OCI-LY1 (cell line): Measurements from ENCODE around the gene CDC14B.

Experiments
- H2AFZ ChIP-seq: fragments of 200-600 bp; sonication (generic), shearing (Covaris generic); 2 replicates; pipeline ENCODE4 v1.6.0; 2014; ENCODE audit warnings: antibody characterized with exemption, mild to moderate bottlenecking, low read length
- H3F3A ChIP-seq: fragments of 200-600 bp; sonication (generic), shearing (Covaris generic); 2 replicates; pipeline ENCODE4 v1.6.0; 2014; ENCODE audit warnings: mild to moderate bottlenecking, antibody characterized with exemption, low read length, moderate library complexity; ENCODE audit not compliant: insufficient read depth
- H3K27ac ChIP-seq: fragments of 200-600 bp; sonication (generic); 2 replicates; pipeline ENCODE4 v1.5.1; 2014; ENCODE audit warnings: low read length, mixed run types, mild to moderate bottlenecking, low read depth; ENCODE audit not compliant: poor library complexity, severe bottlenecking
- H3K27me3 ChIP-seq: fragments of 200-600 bp; sonication (generic); 2 replicates; pipeline ENCODE4 v1.6.0; 2014; ENCODE audit warnings: antibody characterized with exemption, mild to moderate bottlenecking, low read length, moderate library complexity; ENCODE audit not compliant: insufficient read depth
- H3K36me3 ChIP-seq: fragments of 200-600 bp; sonication (generic); 2 replicates; pipeline ENCODE4 v1.6.1; 2014; ENCODE audit warnings: mild to moderate bottlenecking, antibody characterized with exemption, low read length, moderate library complexity, mixed read lengths; ENCODE audit not compliant: insufficient read depth
- H3K4me1 ChIP-seq: fragments of 200-600 bp; sonication (generic); 2 replicates; pipeline ENCODE4 v1.5.1; 2014; ENCODE audit warnings: mild to moderate bottlenecking, low read length, moderate library complexity; ENCODE audit not compliant: insufficient read depth, severe bottlenecking
- H3K4me2 ChIP-seq: fragments of 200-600 bp; sonication (generic), shearing (Covaris generic); 2 replicates; pipeline ENCODE4 v1.6.1; 2014; ENCODE audit warnings: low read length
- H3K4me3 ChIP-seq: fragments of 200-600 bp; sonication (generic); 2 replicates; pipeline ENCODE4 v1.5.1; 2014; ENCODE audit warnings: low read length, low read depth, mild to moderate bottlenecking, mixed read lengths; ENCODE audit not compliant: poor library complexity, severe bottlenecking
- H3K79me2 ChIP-seq: fragments of 200-600 bp; shearing (Covaris generic); 2 replicates; pipeline ENCODE4 v1.6.1; 2016; ENCODE audit warnings: mixed run types, low read length, mixed read lengths; ENCODE audit not compliant: insufficient read depth
- H3K9ac ChIP-seq: fragments of 200-600 bp; sonication (generic), shearing (Covaris generic); 2 replicates; pipeline ENCODE4 v1.6.1; 2014; ENCODE audit warnings: mild to moderate bottlenecking, low read length, mixed read lengths
- H3K9me2 ChIP-seq: fragments of 200-600 bp; sonication (generic), shearing (Covaris generic); 2 replicates; pipeline ENCODE4 v1.6.1; 2014; ENCODE audit warnings: low read depth, mild to moderate bottlenecking, low read length, mixed read lengths
- H3K9me3 ChIP-seq: fragments of 200-600 bp; shearing (Covaris generic); 2 replicates; pipeline ENCODE4 v1.6.1; 2014; ENCODE audit warnings: low read length, mixed read lengths
- H4K20me1 ChIP-seq: fragments of 200-600 bp; sonication (generic), shearing (Covaris generic); 2 replicates; pipeline ENCODE4 v1.6.0; 2016; ENCODE audit warnings: mild to moderate bottlenecking, low read length; ENCODE audit not compliant: insufficient read depth
- EZH2 ChIP-seq: fragments of 200-600 bp; sonication (generic), shearing (Covaris generic); IDR thresholded peaks from 2 replicates; pipeline ENCODE4 v1.8.0; 2017; ENCODE audit warnings: borderline replicate concordance, mixed run types, mild to moderate bottlenecking, antibody characterized with exemption, low read length, moderate library complexity, mixed read lengths
- TF ChIP-seq, protein P1 (sequence below): fragments of 200-600 bp; sonication (generic), shearing (Covaris generic); IDR thresholded peaks from 2 replicates; pipeline ENCODE4 v1.5.1; 2017; ENCODE audit warnings: mild to moderate bottlenecking, antibody characterized with exemption, low read length, moderate library complexity, mixed read lengths

Gene CDC14B

GRCh38 chr9:96513622-96514021 lies 106.0 kb downstream of the CDC14B start:
- no peak overlapping the region for H2AFZ ChIP-seq

GRCh38 chr9:96512240-96512639 lies 107.4 kb downstream of the CDC14B start:
- H3K4me2 ChIP-seq, result no peak overlapping the region
- H3K4me1 ChIP-seq, result no peaks in the 10 kb centered on the region
- H3K27ac ChIP-seq, result no peak overlapping the region
- H3F3A ChIP-seq, result no peaks in the 10 kb centered on the region
- no peaks in the 10 kb centered on the region for H3K9me3 ChIP-seq
- H2AFZ ChIP-seq, result no peak overlapping the region
- 0 out of 2 replicates have a peak, but pooled peaks cover 8% of the 10 kb centered on the region for H3K27me3 ChIP-seq
- no peaks in the 10 kb centered on the region for H3K79me2 ChIP-seq
- no peak overlapping the region for H3K9ac ChIP-seq
- TF ChIP-seq, protein P1, sequence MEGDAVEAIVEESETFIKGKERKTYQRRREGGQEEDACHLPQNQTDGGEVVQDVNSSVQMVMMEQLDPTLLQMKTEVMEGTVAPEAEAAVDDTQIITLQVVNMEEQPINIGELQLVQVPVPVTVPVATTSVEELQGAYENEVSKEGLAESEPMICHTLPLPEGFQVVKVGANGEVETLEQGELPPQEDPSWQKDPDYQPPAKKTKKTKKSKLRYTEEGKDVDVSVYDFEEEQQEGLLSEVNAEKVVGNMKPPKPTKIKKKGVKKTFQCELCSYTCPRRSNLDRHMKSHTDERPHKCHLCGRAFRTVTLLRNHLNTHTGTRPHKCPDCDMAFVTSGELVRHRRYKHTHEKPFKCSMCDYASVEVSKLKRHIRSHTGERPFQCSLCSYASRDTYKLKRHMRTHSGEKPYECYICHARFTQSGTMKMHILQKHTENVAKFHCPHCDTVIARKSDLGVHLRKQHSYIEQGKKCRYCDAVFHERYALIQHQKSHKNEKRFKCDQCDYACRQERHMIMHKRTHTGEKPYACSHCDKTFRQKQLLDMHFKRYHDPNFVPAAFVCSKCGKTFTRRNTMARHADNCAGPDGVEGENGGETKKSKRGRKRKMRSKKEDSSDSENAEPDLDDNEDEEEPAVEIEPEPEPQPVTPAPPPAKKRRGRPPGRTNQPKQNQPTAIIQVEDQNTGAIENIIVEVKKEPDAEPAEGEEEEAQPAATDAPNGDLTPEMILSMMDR, result no peak
- TF ChIP-seq EZH2, result no peak
- H3K4me3 ChIP-seq, result no peak overlapping the region
- H4K20me1 ChIP-seq, result no peaks in the 10 kb centered on the region
- H3K36me3 ChIP-seq, result no peaks in the 10 kb centered on the region
- no peaks in the 10 kb centered on the region for H3K9me2 ChIP-seq

More at GRCh38 chr9:96513622-96514021, 106.0 kb downstream of the CDC14B start:
- H3F3A ChIP-seq, result no peaks in the 10 kb centered on the region
- H3K4me1 ChIP-seq, result no peaks in the 10 kb centered on the region
- no peak overlapping the region for H3K9ac ChIP-seq
- H3K9me3 ChIP-seq, result no peaks in the 10 kb centered on the region
- TF ChIP-seq, protein P1, result no peak
- TF ChIP-seq EZH2, result no peak
- H3K4me3 ChIP-seq, result no peak overlapping the region
- H3K27ac ChIP-seq, result no peak overlapping the region
- H3K36me3 ChIP-seq, result no peaks in the 10 kb centered on the region
- no peaks in the 10 kb centered on the region for H3K79me2 ChIP-seq
- H3K27me3 ChIP-seq, result 0 out of 2 replicates have a peak, but pooled peaks cover 4% of the 10 kb centered on the region
- H4K20me1 ChIP-seq, result no peaks in the 10 kb centered on the region
- H3K9me2 ChIP-seq, result no peaks in the 10 kb centered on the region
- H3K4me2 ChIP-seq, result no peak overlapping the region

DNA sequence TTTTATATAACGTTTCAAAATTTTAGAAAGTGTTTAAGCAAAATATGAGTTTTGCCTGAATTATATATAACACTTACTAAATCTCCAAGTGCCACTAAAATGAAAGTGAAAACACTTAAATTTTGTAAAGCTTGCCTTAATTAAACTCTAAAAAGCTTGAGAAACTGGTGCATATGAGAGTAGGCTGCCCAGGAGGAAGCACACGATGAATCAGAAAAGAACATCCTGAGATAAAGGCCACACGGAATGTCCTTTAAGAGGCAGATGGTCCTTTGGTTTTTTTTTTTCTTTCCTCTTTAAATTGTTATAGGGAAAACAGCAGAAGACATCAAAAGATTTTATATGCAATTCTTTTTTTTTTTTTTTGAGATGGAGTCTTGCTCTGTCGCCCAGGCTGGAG lies 109.4 kb downstream of the CDC14B start:
- H3K27ac ChIP-seq, result no peak overlapping the region
- no peak overlapping the region for H3K4me2 ChIP-seq
- no peaks in the 10 kb centered on the region for H3K9me2 ChIP-seq
- H3K9ac ChIP-seq, result no peak overlapping the region
- H3K79me2 ChIP-seq, result no peaks in the 10 kb centered on the region
- H3K36me3 ChIP-seq, result no peaks in the 10 kb centered on the region
- H3K9me3 ChIP-seq, result no peaks in the 10 kb centered on the region
- no peaks in the 10 kb centered on the region for H4K20me1 ChIP-seq
- no peaks in the 10 kb centered on the region for H3F3A ChIP-seq
- H3K27me3 ChIP-seq, result 0 out of 2 replicates have a peak, but pooled peaks cover 13% of the 10 kb centered on the region
- no peak overlapping the region for H2AFZ ChIP-seq
- no peaks in the 10 kb centered on the region for H3K4me1 ChIP-seq
- no peak overlapping the region for H3K4me3 ChIP-seq
- TF ChIP-seq EZH2, result no peak
- TF ChIP-seq, protein P1, result no peak
